Skeletal muscle cell (primary cell): ENCODE data around the gene ATRNL1.
"Not testable (repeated sequence)": the region's sequence is repeated elsewhere in the genome, so short reads cannot be mapped to it uniquely, and the experiment has no call there.

Experiments
- DNase-seq: peaks from one replicate; pipeline ENCODE4 v3.0.0-alpha.2; 2010; ENCODE audit warnings: low read depth
- H3K4me3 ChIP-seq: 2 replicates; pipeline ENCODE4 v1.5.1; 2011; ENCODE audit warnings: low read depth, mild to moderate bottlenecking, control low read depth, low read length, moderate library complexity

ATRNL1 gene

DNA sequence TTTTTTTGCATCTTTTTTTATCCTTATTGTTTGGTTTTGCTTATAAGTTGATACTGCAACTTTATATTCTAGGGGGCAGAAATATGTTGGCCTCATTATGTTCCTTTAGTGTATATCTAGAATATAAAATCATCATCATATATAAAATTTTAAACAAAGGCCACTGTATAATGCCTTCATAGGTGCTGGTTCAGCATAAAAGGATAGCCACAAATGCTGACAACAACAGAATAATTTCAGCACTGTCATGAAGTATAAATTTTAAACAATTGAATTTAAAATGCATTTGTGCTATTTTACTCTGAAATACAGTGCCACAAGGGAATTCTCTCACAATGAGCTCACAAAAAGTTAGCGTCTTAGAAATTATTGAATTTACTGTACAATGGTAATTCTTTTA, 285.9 kb downstream of the ATRNL1 start:
- no peak for DNase-seq

DNA sequence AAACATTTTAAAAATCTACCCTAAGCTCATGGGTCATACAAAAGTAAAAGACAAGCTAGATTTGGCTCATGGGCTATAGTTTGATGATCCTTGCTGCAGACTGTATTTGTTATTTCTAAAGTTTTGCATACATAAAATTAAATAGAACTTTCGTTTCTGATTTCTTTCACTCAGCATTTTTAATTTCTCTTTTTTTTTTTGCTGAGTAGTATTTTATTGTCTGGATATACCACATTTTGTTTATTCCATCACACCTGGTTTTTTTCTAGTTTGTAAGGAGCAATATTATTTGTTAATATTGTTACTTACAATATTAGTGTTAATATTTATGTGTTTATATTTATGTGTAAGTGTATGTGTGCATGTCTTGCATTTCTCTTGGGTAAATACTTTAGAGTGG, 291.5 kb downstream of the ATRNL1 start:
- H3K4me3 ChIP-seq: no peak overlapping the region
- no peak for DNase-seq

More for the DNA sequence above, 285.9 kb downstream of the ATRNL1 start:
- H3K4me3 ChIP-seq: no peak overlapping the region

DNA sequence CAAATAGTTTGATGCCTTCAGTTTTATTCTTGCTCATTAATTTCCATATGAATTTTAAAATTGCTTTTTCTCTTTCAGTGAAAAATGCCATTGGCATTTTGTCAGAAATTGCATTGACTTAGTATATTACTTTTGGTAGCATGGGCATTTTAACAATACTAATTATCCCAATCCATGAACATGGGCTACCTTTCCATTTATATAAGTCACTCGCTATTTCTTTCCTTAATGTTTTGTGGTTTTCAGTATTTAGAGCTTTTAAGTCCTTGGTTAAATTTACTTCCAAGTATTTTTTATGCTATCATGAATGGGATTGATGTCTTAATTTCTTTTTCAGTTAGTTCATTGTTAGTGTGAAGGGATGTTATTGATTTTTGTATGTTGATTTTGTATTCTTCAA, 297.4 kb downstream of the ATRNL1 start:
- H3K4me3 ChIP-seq: no peak overlapping the region
- no peak for DNase-seq

DNA sequence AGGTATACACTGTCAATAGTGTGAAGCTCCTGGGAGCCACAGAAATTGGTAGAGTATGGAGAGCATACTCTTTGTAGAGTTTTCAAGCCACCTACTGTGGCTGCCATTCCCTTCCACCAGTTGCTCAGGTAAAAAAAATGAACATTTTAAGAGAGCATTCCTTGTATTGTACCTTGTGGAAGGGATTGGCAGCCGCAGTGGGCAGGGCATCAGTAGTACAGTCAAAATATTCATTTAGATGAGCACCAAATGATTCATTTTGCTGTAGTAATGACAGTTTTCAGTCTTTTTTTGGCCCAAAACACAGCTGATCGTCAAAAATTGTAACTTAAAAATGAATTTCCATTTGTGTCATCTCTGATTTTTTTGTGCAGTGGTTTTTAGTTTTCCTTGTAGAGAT, 304.9 kb downstream of the ATRNL1 start:
- no peak for DNase-seq
- no peak overlapping the region for H3K4me3 ChIP-seq

DNA sequence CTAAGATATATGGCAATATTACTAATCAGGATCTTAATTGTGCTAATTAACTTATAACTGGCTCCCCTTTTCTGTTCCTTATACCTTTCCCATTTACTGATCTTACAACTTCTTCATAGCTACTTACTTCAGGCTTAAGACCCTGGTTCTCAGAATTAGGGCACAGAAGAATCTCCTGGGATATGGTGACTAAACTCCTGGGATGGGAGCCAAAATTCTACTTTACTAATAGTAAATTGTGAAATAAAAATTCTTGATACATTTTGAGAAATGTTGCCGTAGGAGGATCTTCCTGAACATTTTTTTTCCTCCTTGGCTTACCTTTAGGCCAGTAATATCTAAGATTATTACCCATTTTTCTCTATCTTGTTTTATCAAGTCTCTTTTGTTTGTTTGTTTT, 309.5 kb downstream of the ATRNL1 start:
- DNase-seq: peak; percentile 40

DNA sequence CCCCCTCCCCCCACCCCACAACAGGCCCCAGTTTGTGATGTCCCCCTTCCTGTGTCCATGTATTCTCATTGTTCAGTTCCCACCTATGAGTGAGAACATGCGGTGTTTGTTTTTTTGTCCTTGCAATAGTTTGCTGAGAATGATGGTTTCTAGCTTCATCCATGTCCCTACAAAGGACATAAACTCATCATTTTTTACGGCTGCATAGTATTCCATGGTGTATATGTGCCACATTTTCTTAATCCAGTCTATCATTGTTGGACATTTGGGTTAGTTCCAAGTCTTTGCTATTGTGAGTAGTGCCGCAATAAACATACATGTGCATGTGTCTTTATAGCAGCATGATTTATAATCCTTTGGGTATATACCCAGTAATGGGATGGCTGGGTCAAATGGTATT, 312.7 kb downstream of the ATRNL1 start:
- not testable (repeated sequence) for H3K4me3 ChIP-seq, DNase-seq

More for the DNA sequence above, 309.5 kb downstream of the ATRNL1 start:
- H3K4me3 ChIP-seq: no peak overlapping the region

DNA sequence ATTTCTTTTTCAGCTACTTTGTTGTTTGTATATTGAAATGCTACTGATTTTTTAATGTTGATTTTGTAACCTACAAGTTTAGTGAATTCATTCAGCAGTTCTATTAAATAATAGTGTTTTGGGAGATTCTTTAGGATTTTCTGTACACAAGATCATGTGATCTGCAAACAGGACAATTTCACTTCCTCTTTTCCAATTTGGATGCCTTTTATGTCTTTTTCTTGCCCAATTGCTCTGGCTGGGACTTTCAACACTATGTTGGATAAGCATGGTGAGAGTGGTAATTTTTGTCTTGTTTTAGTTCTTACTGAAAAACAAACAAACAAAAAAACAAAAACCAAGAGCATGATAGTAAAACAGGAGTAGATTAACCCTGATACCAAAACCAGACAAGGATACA, 316.2 kb downstream of the ATRNL1 start:
- no peak overlapping the region for H3K4me3 ChIP-seq
- DNase-seq: no peak

DNA sequence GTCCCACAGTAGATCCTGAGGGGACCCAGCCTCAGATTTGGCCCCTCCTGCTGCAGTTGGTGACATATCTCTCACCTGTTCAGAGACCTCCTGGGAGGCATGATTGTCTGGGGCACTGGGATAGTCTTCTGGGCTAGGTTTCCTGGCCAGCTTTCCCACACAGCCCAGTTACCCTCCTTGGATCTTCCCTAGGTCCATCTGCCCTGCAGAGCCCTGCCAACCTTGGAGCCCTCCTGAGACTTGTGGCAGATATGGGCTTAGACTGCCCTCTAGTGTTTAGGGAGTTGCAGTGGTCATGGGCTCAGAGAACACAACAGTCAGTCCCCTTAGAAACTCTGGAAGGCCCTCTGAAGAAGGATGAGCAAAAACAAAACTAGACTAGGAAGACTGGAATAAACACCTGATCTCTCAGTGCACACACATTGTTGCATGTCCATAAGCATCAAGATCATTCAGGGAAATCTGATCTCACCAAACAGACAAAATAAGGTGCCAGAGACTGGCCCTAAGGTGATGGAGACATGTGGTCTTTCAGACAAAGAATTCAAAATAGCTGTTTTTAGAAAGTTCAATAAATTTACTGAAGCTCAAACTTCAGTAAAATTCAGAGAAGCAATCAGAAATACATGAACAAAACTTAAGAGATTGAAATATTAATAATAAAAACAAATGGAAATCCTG, 324.6 kb downstream of the ATRNL1 start:
- no peak overlapping the region for H3K4me3 ChIP-seq
- peak; percentile 3 for DNase-seq

DNA sequence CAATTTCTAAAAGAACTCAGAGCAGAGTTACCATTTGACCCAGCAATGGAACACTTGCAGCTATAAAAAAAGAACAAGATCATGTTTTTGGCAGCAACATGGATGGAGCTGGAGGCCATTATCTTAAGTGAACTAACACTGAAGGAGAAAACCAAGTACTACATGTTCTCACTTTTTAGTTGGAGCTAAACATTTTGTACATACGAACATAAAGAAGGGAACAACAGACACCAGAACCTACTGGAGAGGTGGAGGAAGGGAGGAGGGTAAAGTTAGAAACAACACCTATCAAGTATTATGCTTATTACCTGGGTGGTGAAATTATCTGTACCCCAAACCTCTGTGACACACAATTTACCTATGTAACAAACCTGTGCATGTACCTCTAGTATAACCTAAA, 329.5 kb downstream of the ATRNL1 start:
- DNase-seq: no peak
- H3K4me3 ChIP-seq: no peak overlapping the region

DNA sequence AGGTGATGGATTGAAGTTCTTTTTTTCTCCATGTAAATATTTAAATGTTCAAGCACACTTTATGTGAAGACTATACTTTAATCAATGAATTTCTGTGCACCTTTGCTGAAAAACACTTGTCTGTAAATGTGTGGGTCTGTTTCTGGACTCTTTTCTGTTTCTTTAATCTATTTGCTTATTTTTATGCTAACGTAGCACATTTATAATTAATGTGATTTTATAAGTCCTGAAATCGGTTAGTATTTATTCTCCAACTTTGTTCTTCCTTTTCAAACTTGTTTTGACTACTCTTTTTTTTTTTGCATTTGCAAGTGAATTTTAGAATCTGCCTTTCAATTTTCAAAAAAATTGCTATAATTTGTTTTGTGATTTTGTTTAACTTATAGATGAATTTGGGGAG, 334.4 kb downstream of the ATRNL1 start:
- no peak for DNase-seq
- no peak overlapping the region for H3K4me3 ChIP-seq

DNA sequence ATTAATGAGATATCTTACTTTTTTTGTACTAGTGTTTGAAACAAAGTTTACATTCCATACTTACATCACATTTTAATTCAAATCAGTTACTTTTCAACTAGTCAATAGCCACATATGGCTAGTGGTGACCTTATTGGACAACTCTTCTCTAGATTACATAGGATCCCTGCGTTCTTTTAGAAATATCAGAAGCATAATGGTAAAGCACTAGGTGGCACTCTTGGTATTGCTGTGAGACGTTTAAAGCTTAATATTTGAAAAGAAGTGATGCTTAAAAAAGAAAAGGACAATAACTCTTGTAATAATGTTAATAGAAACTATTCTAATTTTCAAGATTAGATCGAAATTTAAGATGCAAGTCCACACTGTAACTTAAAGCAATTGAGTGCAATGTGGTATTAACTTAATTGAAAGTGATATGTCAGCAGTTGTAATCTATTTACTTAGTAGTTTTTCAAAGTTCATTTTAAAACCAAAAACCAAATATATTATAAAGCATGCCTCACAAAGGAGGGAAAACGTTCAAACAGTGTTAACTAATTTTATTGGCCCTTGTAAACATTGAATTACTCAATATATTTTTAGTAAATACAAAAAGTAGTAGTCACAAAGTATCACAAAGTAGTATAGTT, 339.1 kb downstream of the ATRNL1 start:
- peak; percentile 6 for DNase-seq
- H3K4me3 ChIP-seq: no peak overlapping the region

DNA sequence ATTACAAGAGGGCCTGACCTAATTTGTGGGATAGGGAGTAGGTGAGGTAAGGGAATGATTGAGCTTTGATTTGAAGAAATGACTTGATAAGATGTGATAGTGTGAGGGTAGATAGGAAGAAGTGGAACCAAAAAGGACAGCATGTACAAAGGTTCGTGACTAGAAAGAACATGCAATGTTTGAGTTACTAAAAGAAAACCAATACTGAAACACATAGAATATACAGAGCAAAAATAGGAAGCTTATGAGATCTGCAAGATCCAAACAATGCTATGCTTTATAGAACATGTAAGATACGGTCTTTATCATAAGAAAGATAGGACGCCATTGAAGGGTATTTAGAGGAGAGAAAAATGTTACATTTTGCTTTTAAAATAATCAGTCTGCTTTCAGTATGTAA, 343.8 kb downstream of the ATRNL1 start:
- no peak overlapping the region for H3K4me3 ChIP-seq
- no peak for DNase-seq

DNA sequence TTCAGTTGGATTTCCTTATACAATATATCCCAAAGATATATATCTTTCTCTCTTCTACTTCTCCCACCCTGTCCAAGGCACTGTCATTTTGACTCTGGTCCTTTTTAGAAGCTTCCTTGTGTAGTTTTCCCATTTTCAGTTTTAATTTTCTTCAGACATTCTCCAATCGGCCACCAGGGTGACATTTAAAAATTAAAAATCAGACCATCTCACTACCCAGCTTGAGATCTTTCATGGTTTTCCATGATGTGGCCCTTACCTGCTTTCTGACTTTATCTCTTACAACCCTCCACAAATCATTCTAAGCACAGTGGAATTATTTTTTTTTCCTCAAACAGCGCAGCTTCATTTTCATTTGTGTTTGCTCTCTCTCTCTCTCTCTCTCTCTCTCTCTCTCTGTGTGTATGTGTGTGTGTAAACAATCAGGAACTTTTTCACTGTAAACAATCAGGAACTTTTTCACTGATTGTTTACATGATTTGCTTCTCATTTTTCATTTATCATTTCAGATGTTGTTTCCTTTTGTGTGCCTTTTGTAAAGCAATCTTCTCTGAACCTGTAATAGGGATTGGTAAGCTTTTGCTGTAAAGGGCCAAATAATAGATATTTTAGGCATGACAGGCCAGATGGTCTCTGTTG, 348.9 kb downstream of the ATRNL1 start:
- DNase-seq: no peak
- no peak overlapping the region for H3K4me3 ChIP-seq

DNA sequence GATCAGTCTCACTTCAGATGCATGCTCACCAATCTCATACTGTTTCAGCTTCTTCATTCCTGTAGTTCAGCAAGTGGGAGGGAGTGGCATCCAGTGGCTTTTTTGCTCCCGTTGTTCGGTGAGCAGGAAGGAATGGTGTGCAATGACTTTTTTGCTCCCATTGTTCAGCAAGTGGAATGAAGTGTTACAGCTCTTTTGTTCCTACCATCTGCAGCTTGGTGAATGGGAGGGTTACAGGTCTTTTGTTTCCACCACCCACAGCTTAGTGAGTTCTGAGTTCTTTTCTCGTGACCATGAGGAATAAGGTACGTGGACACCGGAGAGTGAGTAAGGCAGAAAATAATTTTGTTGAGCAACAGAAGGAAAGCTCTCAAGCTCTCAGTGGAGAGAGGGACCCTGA, 363.6 kb downstream of the ATRNL1 start:
- DNase-seq: no peak
- H3K4me3 ChIP-seq: no peak overlapping the region

DNA sequence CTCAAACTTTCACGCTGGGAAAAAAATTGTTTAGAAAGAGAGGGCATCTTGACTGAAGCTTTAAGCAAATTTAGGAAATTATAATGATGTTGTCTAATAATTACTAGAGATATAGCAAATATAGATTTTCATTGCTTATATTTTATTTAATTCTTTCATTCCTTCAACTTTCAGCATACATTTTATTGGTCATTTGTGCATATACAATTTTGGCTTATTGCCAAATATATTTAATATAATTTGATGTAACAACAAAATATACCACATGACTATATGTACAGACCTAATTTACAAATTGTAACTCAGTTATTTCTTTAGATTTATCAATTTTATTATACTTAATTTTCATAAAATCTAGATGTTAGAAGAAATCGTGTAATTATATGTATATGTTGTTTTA, 390.1 kb downstream of the ATRNL1 start:
- DNase-seq: no peak
- no peak overlapping the region for H3K4me3 ChIP-seq

DNA sequence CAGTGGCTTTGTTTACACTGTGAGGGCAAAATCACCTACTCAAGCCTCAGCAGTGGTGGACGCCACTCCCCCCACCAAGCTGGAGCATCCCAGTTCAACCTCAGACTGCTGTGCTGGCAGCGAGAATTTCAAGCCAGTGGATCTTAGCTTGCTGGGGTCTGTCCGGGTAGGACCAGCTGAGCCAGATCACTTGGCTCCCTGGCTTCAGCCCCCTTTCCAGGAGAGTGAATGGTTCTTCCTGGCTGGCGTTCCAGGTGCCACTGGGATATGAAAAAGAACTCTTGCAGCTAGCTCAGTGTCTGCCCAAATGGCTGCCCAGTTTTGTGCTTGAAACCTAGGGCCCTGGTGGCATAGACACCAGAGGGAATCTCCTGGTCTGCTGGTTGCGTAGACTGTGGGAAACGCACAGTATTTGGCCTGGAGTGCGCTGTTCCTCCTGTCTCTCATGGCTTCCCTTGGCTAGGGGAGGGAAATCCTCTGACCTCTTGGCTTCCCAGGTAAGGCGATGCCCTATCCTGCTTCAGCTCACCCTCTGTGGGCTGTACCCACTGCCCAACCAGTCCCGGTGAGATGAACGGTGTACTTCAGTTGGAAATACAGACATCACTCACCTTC, 398.5 kb downstream of the ATRNL1 start:
- DNase-seq: no peak
- no peak overlapping the region for H3K4me3 ChIP-seq

DNA sequence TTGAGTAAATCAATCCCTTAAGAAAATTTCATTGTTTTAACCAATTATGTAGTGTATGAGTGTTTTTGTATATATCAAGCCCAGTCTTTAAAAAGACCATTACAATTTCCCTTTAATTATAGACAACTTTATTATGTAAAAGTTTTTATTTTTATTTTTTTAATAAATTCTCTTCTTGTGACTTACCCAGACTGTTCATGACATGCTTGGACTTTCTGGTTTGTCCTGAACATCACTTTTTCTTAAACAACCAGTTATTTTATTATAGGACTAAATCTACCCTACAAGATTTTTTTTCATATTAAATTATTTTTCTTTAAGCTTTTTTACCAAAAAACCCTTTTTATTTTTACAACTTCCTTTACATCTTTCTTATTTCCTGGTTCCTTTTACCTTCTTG, 410.4 kb downstream of the ATRNL1 start:
- DNase-seq: no peak
- no peak overlapping the region for H3K4me3 ChIP-seq

DNA sequence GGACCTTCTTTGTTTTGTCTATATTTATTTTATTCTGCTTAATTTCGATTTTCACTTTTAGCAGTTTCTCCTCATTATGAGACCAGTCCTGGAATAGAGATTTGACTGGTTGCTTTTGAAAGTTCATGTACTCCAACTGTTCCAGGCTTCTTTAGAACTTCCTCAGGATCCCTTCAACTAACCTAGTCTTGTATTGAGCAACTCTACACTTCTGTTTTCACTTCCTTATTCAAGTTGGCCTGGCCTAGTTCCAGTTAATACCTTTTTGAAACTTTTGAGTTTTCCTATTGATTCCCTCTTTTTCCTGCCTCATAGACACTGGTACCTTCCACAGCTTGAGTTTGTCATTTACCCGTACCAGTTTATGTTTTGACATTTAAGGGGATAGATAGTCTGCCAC, 421.7 kb downstream of the ATRNL1 start:
- H3K4me3 ChIP-seq: no peak overlapping the region
- no peak for DNase-seq

DNA sequence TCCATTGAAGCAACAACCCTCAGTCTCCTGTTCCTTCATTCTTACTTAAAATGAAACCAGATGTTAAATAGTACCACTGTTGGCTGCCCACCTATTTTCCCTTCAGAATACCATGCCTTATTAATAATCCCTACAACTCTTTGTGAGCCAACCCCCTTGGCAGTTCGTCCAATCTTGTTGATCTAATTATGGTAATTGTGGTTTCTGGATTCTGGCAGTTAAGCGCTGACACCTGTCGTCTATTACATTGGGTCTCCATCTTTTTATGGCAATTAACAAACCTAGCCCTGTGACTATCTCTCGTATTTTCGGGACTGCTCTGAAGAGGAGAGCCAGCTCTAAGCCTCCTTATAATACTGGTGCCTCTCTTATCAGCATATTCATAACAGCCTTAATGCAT, 432.0 kb downstream of the ATRNL1 start:
- no peak for DNase-seq

DNA sequence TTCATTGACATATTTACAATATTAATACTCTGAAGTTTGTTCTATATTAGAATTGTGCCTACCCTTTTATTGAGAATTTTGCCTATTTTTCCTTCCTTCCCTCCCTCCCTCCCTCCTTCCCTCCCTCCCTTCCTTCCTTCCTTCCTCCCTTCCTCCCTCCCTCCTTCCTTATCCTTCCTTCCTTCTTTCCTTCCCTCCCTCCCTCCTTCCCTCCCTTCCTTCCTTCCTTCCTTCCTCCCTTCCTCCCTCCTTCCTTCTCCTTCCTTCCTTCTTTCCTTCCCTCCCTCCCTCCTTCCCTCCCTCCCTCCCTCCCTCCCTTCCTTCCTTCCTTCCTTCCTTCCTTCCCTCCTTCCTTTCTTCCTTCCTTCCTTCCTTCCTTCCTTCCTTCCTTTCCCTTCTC, 434.5 kb downstream of the ATRNL1 start:
- H3K4me3 ChIP-seq, DNase-seq: not testable (repeated sequence)

More for the DNA sequence above, 432.0 kb downstream of the ATRNL1 start:
- H3K4me3 ChIP-seq: no peak overlapping the region
